ENCODE data around the gene PTPN18.
"Not testable (repeated sequence)": the region's sequence is repeated elsewhere in the genome, so short reads cannot be mapped to it uniquely, and the experiment has no call there.

PTPN18 gene

GRCh38 chr2:130381145-130381544 lies 25.3 kb downstream of the PTPN18 start:
- no peak for DNase-seq (ENCODE audit: low read depth)

- DNase-seq (ENCODE audit: low read depth): no peak
These were observed 25.8 kb downstream of the PTPN18 start for GRCh38 chr2:130381619-130382018.

- no peak for DNase-seq (ENCODE audit: low read depth)
These were observed 26.6 kb downstream of the PTPN18 start for GRCh38 chr2:130382313-130382917.

GRCh38 chr2:130385709-130386108 lies 29.9 kb downstream of the PTPN18 start:
- DNase-seq (ENCODE audit: low read depth): no peak

- no peak for DNase-seq (ENCODE audit: low read depth)
These were observed 31.2 kb downstream of the PTPN18 start for GRCh38 chr2:130387071-130387400.

- DNase-seq (ENCODE audit: low read depth): no peak
These were observed 31.9 kb downstream of the PTPN18 start for GRCh38 chr2:130387804-130388203.

- DNase-seq (ENCODE audit: low read depth): no peak
These were observed 32.5 kb downstream of the PTPN18 start for GRCh38 chr2:130388221-130388907.

- DNase-seq (ENCODE audit: low read depth): no peak
These were observed 33.5 kb downstream of the PTPN18 start for GRCh38 chr2:130389358-130389757.

GRCh38 chr2:130389783-130390182 lies 33.9 kb downstream of the PTPN18 start:
- DNase-seq (ENCODE audit: low read depth): no peak

- no peak for DNase-seq (ENCODE audit: low read depth)
These were observed 34.7 kb downstream of the PTPN18 start for GRCh38 chr2:130390460-130391057.

- DNase-seq (ENCODE audit: low read depth): peak; percentile 31
These were observed 35.4 kb downstream of the PTPN18 start for GRCh38 chr2:130391058-130391871.

GRCh38 chr2:130391872-130392670 lies 36.2 kb downstream of the PTPN18 start:
- no peak for DNase-seq (ENCODE audit: low read depth)

- DNase-seq (ENCODE audit: low read depth): no peak
These were observed 37.6 kb downstream of the PTPN18 start for GRCh38 chr2:130393318-130393910.

- DNase-seq (ENCODE audit: low read depth): not testable (repeated sequence)
These were observed 50.4 kb downstream of the PTPN18 start for GRCh38 chr2:130406280-130406679.

- not testable (repeated sequence) for DNase-seq (ENCODE audit: low read depth)
These were observed 60.8 kb downstream of the PTPN18 start for GRCh38 chr2:130416693-130417092.

- not testable (repeated sequence) for DNase-seq (ENCODE audit: low read depth)
These were observed 63.0 kb downstream of the PTPN18 start for GRCh38 chr2:130418845-130419244.

Data from activated T-helper 1 cell treated with Interleukin-2 at 50 U/mL for 16 hours (primary cell).